Measurements from ENCODE around the gene CTDNEP1.
A peak's percentile ranks its signal among the peaks of the same experiment; 100 is the strongest.

DNA sequence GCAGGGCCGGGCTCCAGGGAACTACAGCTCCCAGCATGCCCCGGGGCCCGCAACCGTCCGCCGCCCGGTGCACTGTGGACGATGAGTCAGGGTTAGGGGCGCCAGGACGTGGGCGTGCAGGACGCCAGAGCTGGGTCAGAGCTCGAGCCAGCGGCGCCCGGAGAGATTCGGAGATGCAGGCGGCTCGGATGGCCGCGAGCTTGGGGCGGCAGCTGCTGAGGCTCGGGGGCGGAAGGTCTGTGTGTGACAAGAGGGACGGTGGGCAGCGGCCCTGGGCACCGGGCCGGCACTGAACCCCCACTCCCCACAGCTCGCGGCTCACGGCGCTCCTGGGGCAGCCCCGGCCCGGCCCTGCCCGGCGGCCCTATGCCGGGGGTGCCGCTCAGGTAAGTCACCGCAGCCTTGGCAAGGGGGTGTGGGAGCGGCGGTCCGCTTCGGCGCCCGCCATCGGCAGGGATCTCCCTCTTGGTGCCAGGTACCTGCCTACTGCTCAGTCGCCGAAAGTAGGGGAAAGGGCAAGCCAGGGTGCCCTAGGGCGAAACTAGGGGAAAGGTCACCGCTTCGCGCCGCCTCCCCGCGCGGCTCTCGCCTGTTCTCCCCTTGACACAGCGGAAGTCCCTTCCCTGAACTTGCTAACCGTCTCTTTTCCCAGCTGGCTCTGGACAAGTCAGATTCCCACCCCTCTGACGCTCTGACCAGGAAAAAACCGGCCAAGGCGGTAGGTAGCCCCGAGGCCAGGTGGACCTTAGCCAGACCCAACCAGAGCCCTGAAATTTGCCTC lies 31.5 kb downstream of the CTDNEP1 start, which contains the start of the genes ACADVL and DLG4:
- TF ChIP-seq CTCF (IDR thresholded peaks at IDR 0.05) (no peak), POLR2AphosphoS5 (IDR thresholded peaks at IDR 0.05) (peak; percentile 83 to 95 (median 94))
